Transverse colon (tissue), 3 donors: Measurements from ENCODE around the gene PODXL.

ENCODE experiments used
- POLR2A ChIP-seq: fragments of 450-650 bp; IDR thresholded peaks from one replicate; pipeline ENCODE4 v1.6.1; 2016; ENCODE audit warnings: antibody characterized with exemption, mild to moderate bottlenecking, moderate library complexity
- TF ChIP-seq, protein P1 (sequence below), 5 experiments: fragments of 200-600 bp in 3 of 5; fragments of 450-650 bp in 2 of 5; sonication (generic) in 3 of 5; IDR thresholded peaks; 1 replicate in 2 of 5; 2 replicates in 3 of 5; pipeline ENCODE4 v1.5.1; 2016 to 2017; ENCODE audit warnings: antibody characterized with exemption in 5 of 5, inconsistent platforms in 3 of 5, mild to moderate bottlenecking in 2 of 5, moderate library complexity in 1 of 5

DNA sequence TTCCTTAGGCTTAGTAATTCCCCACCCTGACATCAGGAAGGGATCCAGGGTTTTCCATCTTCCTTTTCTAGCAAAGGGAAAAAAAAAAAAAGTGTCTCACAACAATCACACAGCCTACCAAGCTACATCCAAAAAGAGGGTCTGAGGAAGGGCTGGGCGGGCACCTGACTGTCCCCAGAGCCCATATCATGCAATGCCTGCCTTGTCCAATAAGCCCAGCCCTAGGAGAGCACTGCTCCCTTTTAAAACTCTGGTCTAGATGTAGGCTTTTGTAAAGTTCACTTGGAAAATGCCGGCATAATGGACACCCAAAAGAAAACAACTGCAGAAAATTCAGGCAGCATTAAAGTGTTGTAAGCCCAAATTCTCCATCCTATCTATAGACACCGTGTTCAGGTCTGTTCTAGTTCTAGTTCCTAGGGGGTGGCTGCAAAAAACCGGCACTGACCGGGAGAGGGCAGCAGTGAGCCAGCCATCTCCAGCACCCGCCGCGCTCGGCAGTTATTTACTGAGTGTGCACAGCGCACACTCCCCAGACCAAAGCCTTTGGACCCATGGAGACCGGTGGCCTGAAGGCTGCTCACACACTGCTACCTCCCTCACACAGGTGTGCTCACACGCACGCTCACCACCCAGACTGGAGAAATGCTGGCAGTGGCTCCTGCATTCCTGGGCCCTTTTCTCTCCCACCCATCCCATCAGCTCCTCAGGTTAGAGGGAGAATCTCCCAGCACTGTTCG lies 48.7 kb downstream of the PODXL start:
- TF ChIP-seq, protein P1, sequence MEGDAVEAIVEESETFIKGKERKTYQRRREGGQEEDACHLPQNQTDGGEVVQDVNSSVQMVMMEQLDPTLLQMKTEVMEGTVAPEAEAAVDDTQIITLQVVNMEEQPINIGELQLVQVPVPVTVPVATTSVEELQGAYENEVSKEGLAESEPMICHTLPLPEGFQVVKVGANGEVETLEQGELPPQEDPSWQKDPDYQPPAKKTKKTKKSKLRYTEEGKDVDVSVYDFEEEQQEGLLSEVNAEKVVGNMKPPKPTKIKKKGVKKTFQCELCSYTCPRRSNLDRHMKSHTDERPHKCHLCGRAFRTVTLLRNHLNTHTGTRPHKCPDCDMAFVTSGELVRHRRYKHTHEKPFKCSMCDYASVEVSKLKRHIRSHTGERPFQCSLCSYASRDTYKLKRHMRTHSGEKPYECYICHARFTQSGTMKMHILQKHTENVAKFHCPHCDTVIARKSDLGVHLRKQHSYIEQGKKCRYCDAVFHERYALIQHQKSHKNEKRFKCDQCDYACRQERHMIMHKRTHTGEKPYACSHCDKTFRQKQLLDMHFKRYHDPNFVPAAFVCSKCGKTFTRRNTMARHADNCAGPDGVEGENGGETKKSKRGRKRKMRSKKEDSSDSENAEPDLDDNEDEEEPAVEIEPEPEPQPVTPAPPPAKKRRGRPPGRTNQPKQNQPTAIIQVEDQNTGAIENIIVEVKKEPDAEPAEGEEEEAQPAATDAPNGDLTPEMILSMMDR (IDR thresholded peaks at IDR 0.05), result peak; percentile 89 to 93 (median 91)
- TF ChIP-seq POLR2A, result no peak
